HEK293 (cell line): Measurements from ENCODE around the gene LMNTD2.

Experiments
- FEZF1 ChIP-seq: fragments of 450-650 bp; formaldehyde crosslinking; IDR thresholded peaks from 2 replicates; pipeline ENCODE4 v1.5.1; 2016; ENCODE audit warnings: missing biosample characterization, missing genetic modification characterization
- INSM2 ChIP-seq: fragments of 450-650 bp; formaldehyde crosslinking; IDR thresholded peaks from 2 replicates; pipeline ENCODE4 v1.5.1; 2016; ENCODE audit warnings: missing biosample characterization, missing genetic modification characterization
- KLF1 ChIP-seq: fragments of 450-650 bp; formaldehyde crosslinking; IDR thresholded peaks from 2 replicates; pipeline ENCODE4 v1.5.1; 2016; ENCODE audit warnings: missing biosample characterization, missing genetic modification characterization
- KLF17 ChIP-seq: fragments of 450-650 bp; formaldehyde crosslinking; IDR thresholded peaks from 2 replicates; pipeline ENCODE4 v1.5.1; 2016; ENCODE audit warnings: missing biosample characterization, missing genetic modification characterization
- PBX3 ChIP-seq: sonication (generic); formaldehyde crosslinking; IDR thresholded peaks from 2 replicates; pipeline ENCODE4 v1.8.1; 2022; ENCODE audit warnings: mild to moderate bottlenecking, moderate library complexity, missing genetic modification reagents
- RBAK ChIP-seq: fragments of 450-650 bp; formaldehyde crosslinking; IDR thresholded peaks from 2 replicates; pipeline ENCODE4 v1.5.1; 2016; ENCODE audit warnings: missing biosample characterization, missing genetic modification characterization
- SP2 ChIP-seq: fragments of 450-650 bp; formaldehyde crosslinking; IDR thresholded peaks from 2 replicates; pipeline ENCODE4 v1.5.1; 2016; ENCODE audit warnings: missing biosample characterization, missing genetic modification characterization
- TCF7L2 ChIP-seq: IDR thresholded peaks from 2 replicates; pipeline ENCODE4 v1.6.1; 2011; ENCODE audit warnings: low read depth, mild to moderate bottlenecking, inconsistent platforms, low read length, moderate library complexity, borderline replicate concordance
- TRIM28 ChIP-seq: IDR thresholded peaks from 2 replicates; pipeline ENCODE4 v1.6.1; 2011; ENCODE audit warnings: low read length, control low read depth, borderline replicate concordance
- YY1 ChIP-seq: fragments of 450-650 bp; formaldehyde crosslinking; IDR thresholded peaks from 2 replicates; pipeline ENCODE4 v1.5.1; 2018; ENCODE audit warnings: missing biosample characterization, missing genetic modification characterization
- ZBTB11 ChIP-seq: fragments of 450-650 bp; formaldehyde crosslinking; conservative IDR thresholded peaks from 2 replicates; pipeline ENCODE4 v1.5.1; 2016; ENCODE audit warnings: low read depth, missing biosample characterization, missing genetic modification characterization
- ZFHX2 ChIP-seq: fragments of 450-650 bp; formaldehyde crosslinking; conservative IDR thresholded peaks from 2 replicates; pipeline ENCODE4 v1.5.1; 2016; ENCODE audit warnings: missing biosample characterization, missing genetic modification characterization
- ZNF121 ChIP-seq: fragments of 450-650 bp; formaldehyde crosslinking; IDR thresholded peaks from 2 replicates; pipeline ENCODE4 v1.5.1; 2016; ENCODE audit warnings: missing biosample characterization, missing genetic modification characterization
- ZNF138 ChIP-seq: fragments of 450-650 bp; formaldehyde crosslinking; IDR thresholded peaks from 2 replicates; pipeline ENCODE4 v1.5.1; 2016; ENCODE audit warnings: missing biosample characterization, missing genetic modification characterization, borderline replicate concordance
- ZNF184 ChIP-seq: fragments of 450-650 bp; IDR thresholded peaks from 2 replicates; pipeline ENCODE4 v1.5.1; 2018; ENCODE audit warnings: missing biosample characterization, mild to moderate bottlenecking, missing genetic modification characterization
- ZNF223 ChIP-seq: fragments of 450-650 bp; formaldehyde crosslinking; IDR thresholded peaks from 2 replicates; pipeline ENCODE4 v1.5.1; 2016; ENCODE audit warnings: missing biosample characterization, missing genetic modification characterization
- ZNF280C ChIP-seq: fragments of 450-650 bp; formaldehyde crosslinking; IDR thresholded peaks from 2 replicates; pipeline ENCODE4 v1.5.1; 2016; ENCODE audit warnings: missing biosample characterization, missing genetic modification characterization
- ZNF37A ChIP-seq: fragments of 450-650 bp; IDR thresholded peaks from 2 replicates; pipeline ENCODE4 v1.5.1; 2018; ENCODE audit warnings: missing biosample characterization, missing genetic modification characterization
- ZNF394 ChIP-seq: fragments of 450-650 bp; formaldehyde crosslinking; IDR thresholded peaks from 2 replicates; pipeline ENCODE4 v1.5.1; 2016; ENCODE audit warnings: missing biosample characterization, missing genetic modification characterization, mild to moderate bottlenecking, moderate library complexity, borderline replicate concordance
- ZNF513 ChIP-seq: fragments of 450-650 bp; IDR thresholded peaks from 2 replicates; pipeline ENCODE4 v1.5.1; 2018; ENCODE audit warnings: missing biosample characterization, missing genetic modification characterization
- ZNF560 ChIP-seq: fragments of 450-650 bp; formaldehyde crosslinking; IDR thresholded peaks from 2 replicates; pipeline ENCODE4 v1.5.1; 2017; ENCODE audit warnings: missing biosample characterization, missing genetic modification characterization, borderline replicate concordance
- ZNF571 ChIP-seq: fragments of 450-650 bp; formaldehyde crosslinking; IDR thresholded peaks from 2 replicates; pipeline ENCODE4 v1.5.0; 2017; ENCODE audit warnings: missing biosample characterization, missing genetic modification characterization
- ZNF596 ChIP-seq: fragments of 450-650 bp; IDR thresholded peaks from 2 replicates; pipeline ENCODE4 v1.5.0; 2018; ENCODE audit warnings: missing biosample characterization, mild to moderate bottlenecking, missing genetic modification characterization, moderate library complexity
- ZNF704 ChIP-seq: fragments of 450-650 bp; formaldehyde crosslinking; IDR thresholded peaks from 2 replicates; pipeline ENCODE4 v1.5.1; 2016; ENCODE audit warnings: missing biosample characterization, missing genetic modification characterization
- ZNF843 ChIP-seq: fragments of 450-650 bp; formaldehyde crosslinking; IDR thresholded peaks from 2 replicates; pipeline ENCODE4 v1.5.1; 2016; ENCODE audit warnings: missing biosample characterization, missing genetic modification characterization
- ZSCAN4 ChIP-seq: fragments of 450-650 bp; formaldehyde crosslinking; IDR thresholded peaks from 2 replicates; pipeline ENCODE4 v1.5.1; 2017; ENCODE audit warnings: missing biosample characterization, missing genetic modification characterization

Gene LMNTD2

GRCh38 chr11:518463-519202 is 41.9 kb downstream of the LMNTD2 start (continued):
- TF ChIP-seq FEZF1 (no peak), ZNF37A (tag by site-specific recombination) (no peak), INSM2 (tag by site-specific recombination) (no peak), ZNF704 (tag by site-specific recombination) (no peak), ZNF121 (no peak), TCF7L2 (no peak), ZNF280C (no peak), ZFHX2 (peak; percentile 55), ZNF596 (no peak), KLF1 (tag by site-specific recombination) (0 out of 2 replicates have a peak, but pooled peaks have one; percentile 35), ZNF138 (no peak), PBX3 (CRISPR knock-in tag) (no peak), ZNF571 (no peak), ZNF184 (tag by site-specific recombination) (peak; percentile 65; the same call in 1 of the 2 replicates), ZNF560 (tag by site-specific recombination) (peak; percentile 82; the same call in 1 of the 2 replicates), RBAK (tag by site-specific recombination) (no peak), ZNF394 (no peak), ZBTB11 (peak; percentile 48; the same call in 1 of the 2 replicates), TRIM28 (no peak), ZNF223 (tag by site-specific recombination) (no peak), ZNF843 (tag by site-specific recombination) (no peak), ZNF513 (tag by site-specific recombination) (no peak), KLF17 (no peak), YY1 (tag by site-specific recombination) (no peak), SP2 (tag by site-specific recombination) (peak; percentile 41), ZSCAN4 (tag by site-specific recombination) (no peak)
